ENCODE data around the gene ASB4.
"Not testable (repeated sequence)": the region's sequence is repeated elsewhere in the genome, so short reads cannot be mapped to it uniquely, and the experiment has no call there.

The ASB4 gene

DNA sequence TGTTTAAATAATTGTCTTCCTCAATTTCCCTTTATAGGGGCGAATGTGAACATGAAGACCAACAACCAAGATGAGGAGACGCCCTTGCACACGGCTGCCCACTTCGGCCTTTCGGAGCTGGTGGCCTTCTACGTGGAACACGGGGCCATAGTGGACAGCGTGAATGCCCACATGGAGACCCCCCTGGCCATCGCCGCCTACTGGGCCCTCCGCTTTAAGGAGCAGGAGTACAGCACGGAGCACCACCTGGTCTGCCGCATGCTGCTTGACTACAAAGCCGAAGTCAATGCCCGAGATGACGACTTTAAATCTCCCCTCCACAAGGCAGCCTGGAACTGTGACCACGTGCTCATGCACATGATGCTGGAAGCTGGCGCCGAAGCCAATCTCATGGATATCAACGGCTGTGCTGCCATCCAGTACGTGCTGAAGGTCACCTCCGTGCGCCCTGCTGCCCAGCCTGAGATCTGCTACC lies 42.1 kb downstream of the ASB4 start:
- DNase-seq = no peak

GRCh38 chr7:95529701-95530100 lies 44.0 kb downstream of the ASB4 start:
- no peak for DNase-seq

DNA sequence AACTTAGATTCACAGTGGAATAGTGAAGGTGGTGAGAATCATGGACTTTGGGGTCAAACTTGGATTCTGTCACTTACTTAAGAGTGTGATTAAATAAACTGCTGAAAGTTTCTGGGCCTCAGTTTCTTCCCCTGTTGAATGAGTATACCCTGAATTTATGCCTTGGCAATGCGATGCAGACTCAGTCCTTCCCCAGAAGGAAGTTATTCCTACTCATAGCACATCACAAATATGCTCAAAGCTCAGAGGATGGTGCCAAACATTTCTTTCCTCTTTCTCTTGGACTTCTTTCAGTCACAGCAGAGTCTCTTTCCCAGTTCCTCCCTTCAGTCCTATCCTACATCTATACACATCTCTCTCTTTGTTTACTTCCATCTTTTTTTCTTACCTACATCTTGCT lies 45.1 kb downstream of the ASB4 start:
- no peak for DNase-seq

DNA sequence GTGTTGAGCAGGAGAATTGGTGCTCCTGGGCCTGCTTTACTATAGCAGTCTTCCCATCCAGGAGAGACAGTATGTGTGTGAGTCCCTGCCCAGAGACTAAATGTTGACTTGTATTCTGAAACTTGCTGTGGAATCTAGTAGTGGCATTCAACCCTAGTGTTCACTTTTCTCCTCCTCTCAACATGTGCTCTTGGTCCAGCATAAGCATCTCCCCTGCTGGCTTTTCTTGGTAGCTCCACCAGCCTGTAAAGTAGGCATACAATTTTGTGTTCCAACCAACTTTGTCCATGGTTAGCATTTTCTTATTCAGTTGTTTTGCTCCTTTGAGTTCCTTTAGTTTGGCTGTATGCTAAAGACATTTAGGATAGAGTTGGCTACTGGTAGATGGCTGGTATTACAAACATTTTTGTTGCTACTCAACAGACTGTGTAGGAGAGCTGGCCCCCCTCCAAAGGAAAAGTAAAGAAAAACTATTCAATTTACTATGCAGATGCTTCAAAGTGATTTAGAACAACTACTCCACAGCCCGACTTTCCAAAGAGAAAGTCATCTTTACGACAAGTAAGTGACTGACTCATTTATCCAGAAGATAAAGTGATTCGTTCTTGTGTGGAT lies 46.0 kb downstream of the ASB4 start:
- DNase-seq = no peak

DNA sequence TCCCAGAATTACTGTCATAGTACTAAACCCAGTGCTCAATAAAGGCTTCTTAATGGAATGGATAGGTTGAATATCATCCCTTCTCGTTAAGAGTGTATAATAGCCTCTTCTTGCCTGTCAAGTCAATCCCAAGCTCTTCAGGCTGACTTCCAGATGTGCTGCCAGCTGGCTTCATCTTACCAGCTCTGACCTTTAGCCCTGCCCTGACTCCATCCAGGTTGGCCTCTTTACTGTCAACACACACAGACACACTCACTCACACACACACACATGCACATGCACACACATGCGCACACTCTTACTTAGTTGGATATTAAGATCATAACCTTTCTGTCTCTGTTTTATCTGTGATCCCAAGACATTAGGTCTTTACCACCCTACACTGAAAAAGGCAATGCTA lies 49.1 kb downstream of the ASB4 start:
- no peak for DNase-seq

GRCh38 chr7:95535662-95536061 lies 49.9 kb downstream of the ASB4 start:
- no peak for DNase-seq

DNA sequence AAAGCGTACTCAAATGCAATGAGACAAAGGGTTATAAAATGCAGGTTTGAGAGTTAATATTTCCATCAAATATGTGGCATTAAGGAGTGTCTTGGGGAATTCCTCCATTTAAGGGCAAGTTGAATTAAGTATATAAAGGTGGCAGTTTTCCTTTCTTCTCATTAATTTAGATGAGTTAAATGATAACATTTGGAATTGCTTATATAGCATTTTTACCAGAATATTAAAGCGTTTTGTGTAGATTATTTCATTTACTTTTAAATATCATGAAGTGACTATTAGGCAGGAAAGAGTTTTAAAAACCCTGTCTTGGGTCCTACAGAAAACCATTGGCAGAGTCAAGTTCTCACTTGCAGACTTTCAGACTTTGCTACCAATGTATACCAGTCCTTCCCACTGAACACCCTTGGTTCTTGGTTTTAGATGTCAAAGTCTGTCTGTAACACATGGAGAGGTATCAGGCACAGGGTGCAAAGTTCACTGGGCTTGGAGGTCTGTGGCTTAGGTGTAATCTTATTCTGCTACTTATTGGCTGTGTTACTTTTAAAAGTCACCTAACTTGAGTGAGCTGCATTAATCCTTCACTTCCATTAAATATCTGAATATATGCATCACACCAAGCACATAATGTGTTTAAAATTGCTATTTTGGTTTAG lies 51.0 kb downstream of the ASB4 start:
- DNase-seq = no peak

GRCh38 chr7:95537468-95537867 lies 51.7 kb downstream of the ASB4 start:
- DNase-seq = no peak

- DNase-seq = no peak
Measured at GRCh38 chr7:95539426-95539825, 53.7 kb downstream of the ASB4 start.

- DNase-seq = no peak
Measured at GRCh38 chr7:95540366-95540765, 54.6 kb downstream of the ASB4 start.

DNA sequence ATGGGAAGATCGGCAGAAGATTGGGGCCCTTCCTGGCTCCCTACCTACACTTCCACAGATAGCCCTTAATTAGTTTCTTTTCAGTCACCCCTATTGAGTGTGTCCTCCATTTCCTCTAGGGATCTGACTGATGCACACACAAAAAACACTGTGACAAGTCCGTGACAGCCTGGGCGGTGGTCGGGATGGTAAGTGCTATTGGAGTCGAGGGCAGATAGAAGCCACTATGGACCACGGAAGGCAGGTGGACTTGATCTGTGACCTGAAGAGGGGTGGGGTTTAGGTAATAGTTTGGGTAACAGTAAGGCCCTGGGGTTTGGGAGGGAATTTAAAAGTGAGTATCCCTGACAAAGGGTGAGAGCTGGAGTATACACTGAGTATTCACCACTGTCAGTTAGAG lies 57.6 kb downstream of the ASB4 start:
- no peak for DNase-seq

DNA sequence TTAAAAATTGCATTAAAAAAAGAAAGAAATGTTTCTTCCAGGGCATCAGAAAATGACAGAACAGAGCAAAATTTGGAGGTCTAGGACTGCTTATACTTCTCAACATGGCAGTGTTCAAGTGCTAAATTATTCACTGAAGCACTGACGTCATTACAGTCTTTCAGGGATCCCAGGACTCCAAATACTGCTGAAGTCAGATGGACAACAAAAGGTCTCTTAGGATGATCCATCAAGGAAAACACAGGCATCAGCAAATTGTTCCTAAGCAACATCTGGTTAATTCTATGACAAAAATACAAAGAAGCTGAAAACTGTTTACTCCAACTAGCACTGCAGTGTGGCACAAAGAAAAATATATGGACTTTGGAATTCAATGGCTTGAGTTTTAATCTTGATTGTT lies 58.4 kb downstream of the ASB4 start:
- no peak for DNase-seq

- DNase-seq = no peak
Measured at GRCh38 chr7:95545007-95545615, 59.4 kb downstream of the ASB4 start.

GRCh38 chr7:95545673-95546072 lies 59.9 kb downstream of the ASB4 start:
- DNase-seq = no peak

DNA sequence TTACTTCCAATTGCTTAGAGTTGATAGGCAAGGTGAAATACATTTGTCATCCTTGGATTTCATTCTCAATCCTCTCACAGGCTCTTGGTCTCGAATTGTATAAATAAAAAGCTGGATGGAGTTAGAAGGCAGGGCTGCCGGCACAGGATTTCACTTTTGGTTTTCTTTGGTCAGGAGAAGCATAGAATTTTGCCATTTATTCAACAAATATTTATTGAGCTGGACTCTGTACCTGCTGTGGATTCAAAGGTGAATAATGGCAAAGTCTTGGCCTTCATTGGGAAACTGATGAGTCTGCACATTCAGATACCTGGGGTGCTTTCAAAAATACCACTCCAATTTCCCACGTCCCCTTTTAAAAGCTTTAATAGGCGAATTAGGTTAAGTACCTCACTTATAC lies 60.9 kb downstream of the ASB4 start:
- DNase-seq = no peak

GRCh38 chr7:95547361-95548348 lies 61.9 kb downstream of the ASB4 start:
- DNase-seq = no peak

- DNase-seq = no peak
Measured at GRCh38 chr7:95549818-95550529, 64.2 kb downstream of the ASB4 start.

DNA sequence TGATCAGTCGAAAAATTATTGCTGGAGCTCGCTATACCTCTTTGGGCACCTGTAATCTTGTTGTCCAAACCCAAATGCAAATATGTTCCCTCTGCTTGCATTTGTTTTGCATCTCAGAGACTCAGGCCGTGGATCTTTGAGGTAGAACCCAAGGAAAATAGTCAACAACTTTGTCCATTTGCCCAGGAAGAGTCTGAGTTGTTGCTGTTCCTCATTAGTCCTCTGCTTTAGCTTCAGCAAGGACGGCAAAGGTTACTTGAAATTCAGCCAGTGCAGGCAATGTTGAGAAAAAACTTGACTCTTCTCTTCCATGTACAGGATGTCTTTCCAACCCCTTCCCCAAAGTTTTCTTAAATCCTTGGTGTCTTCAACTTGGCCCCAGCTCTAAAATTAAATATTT lies 64.8 kb downstream of the ASB4 start:
- DNase-seq = no peak

DNA sequence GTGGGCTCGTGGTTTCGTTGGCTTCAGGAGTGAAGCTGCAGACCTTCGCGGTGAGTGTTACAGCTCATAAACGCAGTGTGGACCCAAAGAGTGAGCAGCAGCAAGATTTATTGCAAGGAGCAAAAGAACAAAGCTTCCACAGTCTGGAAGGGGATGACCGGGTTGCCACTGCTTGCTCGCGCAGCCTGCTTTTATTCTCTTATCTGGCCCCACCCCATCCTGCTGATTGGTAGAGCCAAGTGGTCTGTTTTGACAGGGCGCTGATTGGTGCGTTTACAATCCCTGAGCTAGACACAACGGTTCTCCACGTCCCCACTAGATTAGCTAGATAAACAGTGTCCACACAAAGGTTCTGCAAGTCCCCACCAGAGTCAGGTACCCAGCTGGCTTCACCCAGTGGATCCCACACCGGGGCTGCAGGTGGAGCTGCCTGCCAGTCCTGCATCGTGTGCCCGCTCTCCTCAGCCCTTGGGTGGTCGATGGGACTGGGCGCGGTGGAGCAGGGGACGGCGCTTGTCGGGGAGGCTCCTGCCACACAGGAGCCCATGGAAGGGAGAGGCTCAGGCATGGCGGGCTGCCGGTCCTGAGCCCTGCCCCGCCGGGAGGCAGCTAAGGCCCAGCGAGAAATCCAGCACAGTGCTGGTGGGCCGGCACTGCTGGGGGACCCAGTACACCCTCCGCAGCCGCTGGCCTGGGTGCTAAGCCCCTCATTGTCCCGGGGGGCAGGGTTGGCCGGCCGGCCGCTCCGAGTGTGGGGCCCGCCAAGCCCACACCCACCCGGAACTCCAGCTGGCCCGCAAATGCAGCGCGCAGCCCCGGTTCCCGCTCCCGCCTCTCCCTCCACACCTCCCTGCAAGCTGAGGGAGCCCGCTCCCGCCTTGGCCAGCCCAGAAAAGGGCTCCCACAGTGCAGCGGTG lies 66.5 kb downstream of the ASB4 start:
- not testable (repeated sequence) for DNase-seq

DNA sequence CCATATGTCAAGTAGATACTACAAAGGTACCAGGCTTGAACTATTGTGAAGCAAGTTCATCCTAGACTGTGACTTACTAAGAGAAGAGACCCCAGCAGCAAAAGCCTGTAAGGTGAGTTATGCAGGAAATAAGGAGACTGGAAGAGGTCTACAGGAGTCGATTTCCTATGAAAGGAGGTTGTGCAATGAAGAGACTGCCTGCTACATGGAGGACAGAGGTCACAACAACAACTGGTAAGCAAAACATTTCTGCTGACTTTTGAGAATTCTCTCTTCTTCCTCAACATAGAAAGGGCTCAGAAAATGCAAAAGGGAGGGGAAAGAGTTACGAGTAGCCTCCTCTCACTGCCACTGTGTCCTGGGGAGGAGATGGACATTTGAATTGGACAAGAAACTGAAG lies 68.2 kb downstream of the ASB4 start:
- DNase-seq = no peak

GRCh38 chr7:95556777-95557176 lies 71.0 kb downstream of the ASB4 start:
- no peak for DNase-seq

- DNase-seq = no peak
Measured at GRCh38 chr7:95558864-95559263, 73.1 kb downstream of the ASB4 start.
